Measurements from ENCODE around the gene TRDMT1.

Gene TRDMT1

GRCh38 chr10:17213646-17214349 is 12.3 kb upstream of the TRDMT1 start:
- in situ Hi-C loops (cut with MboI; ENCODE audit: low sequenced_read_pairs, unreplicated experiment), result no loop called here
- no peak for TF ChIP-seq CTCF (IDR thresholded peaks at IDR 0.05; ENCODE audit: borderline replicate concordance, control extremely low read depth, extremely low read depth, insufficient read depth, missing control alignments)
- DNase-seq (ENCODE audit: low spot score), result no peak

- DNase-seq (ENCODE audit: low spot score), result no peak
- in situ Hi-C loops (cut with MboI; ENCODE audit: low sequenced_read_pairs, unreplicated experiment), result no loop called here
These were observed 11.3 kb upstream of the TRDMT1 start for GRCh38 chr10:17212802-17213221.

GRCh38 chr10:17210361-17210760 is 8.9 kb upstream of the TRDMT1 start:
- no peak for TF ChIP-seq CTCF (IDR thresholded peaks at IDR 0.05; ENCODE audit: borderline replicate concordance, control extremely low read depth, extremely low read depth, insufficient read depth, missing control alignments)
- in situ Hi-C loops (cut with MboI; ENCODE audit: low sequenced_read_pairs, unreplicated experiment), result no loop called here
- no peak for DNase-seq (ENCODE audit: low spot score)

More at GRCh38 chr10:17212802-17213221, 11.3 kb upstream of the TRDMT1 start:
- TF ChIP-seq CTCF (IDR thresholded peaks at IDR 0.05; ENCODE audit: borderline replicate concordance, control extremely low read depth, extremely low read depth, insufficient read depth, missing control alignments), result no peak

- TF ChIP-seq CTCF (IDR thresholded peaks at IDR 0.05; ENCODE audit: borderline replicate concordance, control extremely low read depth, extremely low read depth, insufficient read depth, missing control alignments), result no peak
- DNase-seq (ENCODE audit: low spot score), result no peak
- in situ Hi-C loops (cut with MboI; ENCODE audit: low sequenced_read_pairs, unreplicated experiment), result no loop called here
These were observed 8.4 kb upstream of the TRDMT1 start for GRCh38 chr10:17209881-17210280.

- in situ Hi-C loops (cut with MboI; ENCODE audit: low sequenced_read_pairs, unreplicated experiment), result no loop called here
- no peak for DNase-seq (ENCODE audit: low spot score)
- no peak for TF ChIP-seq CTCF (IDR thresholded peaks at IDR 0.05; ENCODE audit: borderline replicate concordance, control extremely low read depth, extremely low read depth, insufficient read depth, missing control alignments)
These were observed 7.8 kb upstream of the TRDMT1 start for GRCh38 chr10:17209302-17209701.

- TF ChIP-seq CTCF (IDR thresholded peaks at IDR 0.05; ENCODE audit: borderline replicate concordance, control extremely low read depth, extremely low read depth, insufficient read depth, missing control alignments), result no peak
- in situ Hi-C loops (cut with MboI; ENCODE audit: low sequenced_read_pairs, unreplicated experiment), result no loop called here
- no peak for DNase-seq (ENCODE audit: low spot score)
These were observed 7.0 kb upstream of the TRDMT1 start for GRCh38 chr10:17208476-17208875.
